Measurements from ENCODE around the gene GTPBP1.

DNA sequence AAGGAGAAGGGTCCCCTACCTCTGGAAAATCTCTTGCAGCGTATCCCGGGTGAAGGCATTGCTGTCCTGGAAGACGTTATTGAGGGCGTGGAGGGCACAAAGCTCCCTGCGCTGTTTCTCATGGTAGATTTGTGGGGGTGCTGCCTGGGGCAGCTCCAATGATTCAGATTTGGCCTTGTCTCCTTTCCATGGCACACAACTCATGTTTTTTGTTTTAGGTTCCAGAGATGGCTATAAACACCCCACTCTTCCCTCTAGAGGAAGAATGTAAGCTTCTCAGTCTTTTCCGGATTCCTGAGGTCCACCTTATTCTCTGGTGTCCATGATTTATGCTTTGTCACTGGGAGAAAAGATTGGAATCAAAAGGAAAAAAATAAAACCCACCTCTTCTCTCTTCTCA is 6.0 kb upstream of the GTPBP1 start:
- TF ChIP-seq, protein P1, sequence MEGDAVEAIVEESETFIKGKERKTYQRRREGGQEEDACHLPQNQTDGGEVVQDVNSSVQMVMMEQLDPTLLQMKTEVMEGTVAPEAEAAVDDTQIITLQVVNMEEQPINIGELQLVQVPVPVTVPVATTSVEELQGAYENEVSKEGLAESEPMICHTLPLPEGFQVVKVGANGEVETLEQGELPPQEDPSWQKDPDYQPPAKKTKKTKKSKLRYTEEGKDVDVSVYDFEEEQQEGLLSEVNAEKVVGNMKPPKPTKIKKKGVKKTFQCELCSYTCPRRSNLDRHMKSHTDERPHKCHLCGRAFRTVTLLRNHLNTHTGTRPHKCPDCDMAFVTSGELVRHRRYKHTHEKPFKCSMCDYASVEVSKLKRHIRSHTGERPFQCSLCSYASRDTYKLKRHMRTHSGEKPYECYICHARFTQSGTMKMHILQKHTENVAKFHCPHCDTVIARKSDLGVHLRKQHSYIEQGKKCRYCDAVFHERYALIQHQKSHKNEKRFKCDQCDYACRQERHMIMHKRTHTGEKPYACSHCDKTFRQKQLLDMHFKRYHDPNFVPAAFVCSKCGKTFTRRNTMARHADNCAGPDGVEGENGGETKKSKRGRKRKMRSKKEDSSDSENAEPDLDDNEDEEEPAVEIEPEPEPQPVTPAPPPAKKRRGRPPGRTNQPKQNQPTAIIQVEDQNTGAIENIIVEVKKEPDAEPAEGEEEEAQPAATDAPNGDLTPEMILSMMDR (IDR thresholded peaks at IDR 0.05; ENCODE audit: insufficient read depth, low read length, poor library complexity, severe bottlenecking) = no peak
- TF ChIP-seq EZH2phosphoT487 (conservative IDR thresholded peaks at IDR 0.05; ENCODE audit: low read length) = no peak

All from SU-DHL-6 (cell line).